ENCODE data around the gene PGLYRP1.
A peak's percentile ranks its signal among the peaks of the same experiment; 100 is the strongest.

Gene PGLYRP1

GRCh38 chr19:45999653-46000121 is 23.2 kb downstream of the PGLYRP1 start:
- DNase-seq = no peak

- DNase-seq = no peak
Measured at GRCh38 chr19:45998834-45999233, 24.0 kb downstream of the PGLYRP1 start.

- DNase-seq = no peak
Measured at GRCh38 chr19:45996933-45997332, 25.9 kb downstream of the PGLYRP1 start.

GRCh38 chr19:45995715-45996385 is 27.0 kb downstream of the PGLYRP1 start:
- DNase-seq = no peak

GRCh38 chr19:45994998-45995714 is 27.7 kb downstream of the PGLYRP1 start, which contains the start of gene CCDC61:
Gene CCDC61, plus strand, starts transcription at chr19:45995467. Its CDS starts 7,552 bp downstream, at chr19:46003019.
- DNase-seq = peak; percentile 99

GRCh38 chr19:45994456-45994997 is 28.3 kb downstream of the PGLYRP1 start:
- no peak for DNase-seq

GRCh38 chr19:45990113-45990728 is 32.6 kb downstream of the PGLYRP1 start:
- DNase-seq = no peak

GRCh38 chr19:45985321-45985720 is 37.5 kb downstream of the PGLYRP1 start:
- DNase-seq = no peak

- DNase-seq = no peak
Measured at GRCh38 chr19:45981350-45981749, 41.5 kb downstream of the PGLYRP1 start.

GRCh38 chr19:45978156-45978555 is 44.7 kb downstream of the PGLYRP1 start:
- no peak for DNase-seq

GRCh38 chr19:45976178-45976577 is 46.7 kb downstream of the PGLYRP1 start:
- no peak for DNase-seq

GRCh38 chr19:45975306-45976070 is 47.4 kb downstream of the PGLYRP1 start:
- no peak for DNase-seq

GRCh38 chr19:45973553-45974338 is 49.1 kb downstream of the PGLYRP1 start, which contains the start of gene NOVA2:
Gene NOVA2, minus strand, starts transcription at chr19:45973865. Its CDS starts 514 bp downstream, at chr19:45973351.
- DNase-seq = no peak

GRCh38 chr19:45972947-45973540 is 49.8 kb downstream of the PGLYRP1 start:
- DNase-seq = no peak

- DNase-seq = no peak
Measured at GRCh38 chr19:45972081-45972946, 50.5 kb downstream of the PGLYRP1 start.

GRCh38 chr19:45971260-45971902 is 51.5 kb downstream of the PGLYRP1 start:
- no peak for DNase-seq

- DNase-seq = no peak
Measured at GRCh38 chr19:45969676-45970075, 53.2 kb downstream of the PGLYRP1 start.
